GM12878 (cell line): ENCODE measurements around the gene GRIK5.

ENCODE experiments used
- BCL11A ChIP-seq: IDR thresholded peaks from 2 replicates; pipeline ENCODE4 v1.6.1; 2011; ENCODE audit warnings: low read depth, low read length
- EP300 ChIP-seq, 2 experiments: fragments of 150-350 bp in 1 of 2; IDR thresholded peaks; 2 replicates each; pipeline ENCODE4 v1.6.1; 2011 to 2012; ENCODE audit warnings: low read depth in 2 of 2, low read length in 2 of 2, borderline replicate concordance in 1 of 2, improper control_type of control experiment in 1 of 2, inconsistent platforms in 1 of 2; ENCODE audit not compliant: control insufficient read depth in 1 of 2
- NR2C2 ChIP-seq: IDR thresholded peaks from 2 replicates; pipeline ENCODE4 v1.6.1; 2011; ENCODE audit warnings: borderline replicate concordance, low read depth; ENCODE audit not compliant: control insufficient read depth, insufficient read length
- RFX5 ChIP-seq: IDR thresholded peaks from 2 replicates; pipeline ENCODE4 v1.6.1; 2011; ENCODE audit warnings: low read depth, low read length, improper control_type of control experiment
- SMAD1 ChIP-seq: fragments of 450-650 bp; IDR thresholded peaks from 2 replicates; pipeline ENCODE4 v1.6.1; 2018; ENCODE audit warnings: mild to moderate bottlenecking, low read depth; ENCODE audit not compliant: partially characterized antibody
- WRNIP1 ChIP-seq: IDR thresholded peaks from 2 replicates; pipeline ENCODE4 v1.6.1; 2011; ENCODE audit warnings: low read depth, low read length, improper control_type of control experiment, borderline replicate concordance
- ZSCAN29 ChIP-seq: fragments of 450-650 bp; IDR thresholded peaks from 2 replicates; pipeline ENCODE4 v1.6.1; 2017; ENCODE audit warnings: mild to moderate bottlenecking, moderate library complexity
- TF ChIP-seq, protein P1 (sequence below), 3 experiments: IDR thresholded peaks in 2 of 3; conservative IDR thresholded peaks in 1 of 3; 2 replicates each; pipeline ENCODE4 v1.5.1; 2011; ENCODE audit warnings: low read depth in 3 of 3, low read length in 3 of 3, mild to moderate bottlenecking in 3 of 3, control low read depth in 2 of 3, moderate library complexity in 2 of 3, inconsistent platforms in 1 of 3, mixed read lengths in 1 of 3; ENCODE audit not compliant: control insufficient read depth in 2 of 3, insufficient read depth in 1 of 3; ENCODE audit errors: extremely low read depth in 1 of 3
- TF ChIP-seq, protein P2 (sequence below): IDR thresholded peaks from 2 replicates; pipeline ENCODE4 v1.6.1; 2012; ENCODE audit warnings: low read depth, low read length, improper control_type of control experiment

DNA sequence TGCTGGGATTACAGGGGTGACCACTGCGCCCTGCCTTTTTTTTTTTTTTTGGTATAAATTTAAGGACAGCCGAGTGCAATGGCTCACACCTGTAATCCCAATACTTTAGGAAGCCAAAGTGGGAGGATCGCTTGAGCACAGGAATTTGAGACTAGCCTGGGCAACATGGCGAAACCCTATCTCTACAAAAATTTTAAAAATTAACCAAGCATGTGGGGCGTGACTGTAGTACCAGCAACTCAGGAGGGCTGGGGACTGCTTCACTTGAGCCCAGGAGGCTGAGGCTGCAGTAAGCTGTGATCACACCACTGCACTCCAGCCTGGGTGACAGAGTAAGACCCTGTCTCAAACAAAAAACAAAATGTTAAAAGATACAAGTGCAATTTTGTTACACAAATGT lies 27.5 kb upstream of the GRIK5 start:
- TF ChIP-seq RFX5 (no peak), EP300 (IDR thresholded peaks at IDR 0.05; ENCODE audit: borderline replicate concordance in 1 of 2, control insufficient read depth in 1 of 2, low read depth in 2 of 2, low read length in 2 of 2) (no peak), BCL11A (no peak), ZSCAN29 (no peak), SMAD1 (no peak), WRNIP1 (no peak), NR2C2 (no peak)
- TF ChIP-seq, protein P1, sequence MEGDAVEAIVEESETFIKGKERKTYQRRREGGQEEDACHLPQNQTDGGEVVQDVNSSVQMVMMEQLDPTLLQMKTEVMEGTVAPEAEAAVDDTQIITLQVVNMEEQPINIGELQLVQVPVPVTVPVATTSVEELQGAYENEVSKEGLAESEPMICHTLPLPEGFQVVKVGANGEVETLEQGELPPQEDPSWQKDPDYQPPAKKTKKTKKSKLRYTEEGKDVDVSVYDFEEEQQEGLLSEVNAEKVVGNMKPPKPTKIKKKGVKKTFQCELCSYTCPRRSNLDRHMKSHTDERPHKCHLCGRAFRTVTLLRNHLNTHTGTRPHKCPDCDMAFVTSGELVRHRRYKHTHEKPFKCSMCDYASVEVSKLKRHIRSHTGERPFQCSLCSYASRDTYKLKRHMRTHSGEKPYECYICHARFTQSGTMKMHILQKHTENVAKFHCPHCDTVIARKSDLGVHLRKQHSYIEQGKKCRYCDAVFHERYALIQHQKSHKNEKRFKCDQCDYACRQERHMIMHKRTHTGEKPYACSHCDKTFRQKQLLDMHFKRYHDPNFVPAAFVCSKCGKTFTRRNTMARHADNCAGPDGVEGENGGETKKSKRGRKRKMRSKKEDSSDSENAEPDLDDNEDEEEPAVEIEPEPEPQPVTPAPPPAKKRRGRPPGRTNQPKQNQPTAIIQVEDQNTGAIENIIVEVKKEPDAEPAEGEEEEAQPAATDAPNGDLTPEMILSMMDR (IDR thresholded peaks at IDR 0.05 in 2 of 3, conservative IDR thresholded peaks at IDR 0.05 in 1 of 3; ENCODE audit: control insufficient read depth in 2 of 3, extremely low read depth in 1 of 3, insufficient read depth in 1 of 3, low read depth in 3 of 3, low read length in 3 of 3): no peak
- TF ChIP-seq, protein P2, sequence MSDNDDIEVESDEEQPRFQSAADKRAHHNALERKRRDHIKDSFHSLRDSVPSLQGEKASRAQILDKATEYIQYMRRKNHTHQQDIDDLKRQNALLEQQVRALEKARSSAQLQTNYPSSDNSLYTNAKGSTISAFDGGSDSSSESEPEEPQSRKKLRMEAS: no peak
